Pericardium fibroblast (primary cell): ENCODE data around the gene GRXCR2. TPM values are rescaled to one million over a fixed set of nuclear protein-coding genes. Genes with fewer than 3 reads are reported as not detected.

ENCODE experiments used
- total RNA-seq: library from RNA; depleted of rRNA; stranded (reverse); fragments of >200 nt; gene quantifications from 2 replicates; pipeline ENCODE4 v1.2.3, GENCODE V29; 2015

Gene GRXCR2, protein sequence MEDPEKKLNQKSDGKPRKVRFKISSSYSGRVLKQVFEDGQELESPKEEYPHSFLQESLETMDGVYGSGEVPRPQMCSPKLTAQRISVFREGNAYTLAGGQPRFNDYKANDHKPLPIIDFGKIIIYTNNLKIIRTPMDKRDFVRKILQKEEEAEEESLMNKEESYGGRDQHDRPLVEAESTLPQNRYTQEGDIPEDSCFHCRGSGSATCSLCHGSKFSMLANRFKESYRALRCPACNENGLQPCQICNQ
- total RNA-seq, result not detected in 2 replicates

DNA sequence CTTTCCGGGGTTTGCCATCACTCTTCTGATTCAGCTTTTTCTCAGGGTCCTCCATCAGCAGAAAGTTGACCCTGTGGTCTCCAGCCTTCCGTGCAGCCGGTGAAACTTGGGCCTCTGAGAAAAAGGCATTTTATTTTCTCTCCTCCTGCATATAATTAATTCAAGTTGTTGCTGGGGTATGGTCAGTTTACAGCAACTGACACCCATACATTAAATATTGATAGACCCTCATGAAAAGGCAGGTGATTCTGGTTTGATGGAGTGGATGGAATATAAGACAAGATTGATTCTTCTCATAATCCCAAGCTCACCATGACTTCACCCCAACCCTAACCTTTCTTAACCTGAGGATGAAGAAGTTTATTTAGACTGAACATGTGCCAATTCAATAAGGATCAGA is at the start of gene GRXCR2:
Gene GRXCR2 (minus strand): TSS at position 101 of the 400 bp plus-strand sequence. CDS start 46 bp downstream, at position 55.

DNA sequence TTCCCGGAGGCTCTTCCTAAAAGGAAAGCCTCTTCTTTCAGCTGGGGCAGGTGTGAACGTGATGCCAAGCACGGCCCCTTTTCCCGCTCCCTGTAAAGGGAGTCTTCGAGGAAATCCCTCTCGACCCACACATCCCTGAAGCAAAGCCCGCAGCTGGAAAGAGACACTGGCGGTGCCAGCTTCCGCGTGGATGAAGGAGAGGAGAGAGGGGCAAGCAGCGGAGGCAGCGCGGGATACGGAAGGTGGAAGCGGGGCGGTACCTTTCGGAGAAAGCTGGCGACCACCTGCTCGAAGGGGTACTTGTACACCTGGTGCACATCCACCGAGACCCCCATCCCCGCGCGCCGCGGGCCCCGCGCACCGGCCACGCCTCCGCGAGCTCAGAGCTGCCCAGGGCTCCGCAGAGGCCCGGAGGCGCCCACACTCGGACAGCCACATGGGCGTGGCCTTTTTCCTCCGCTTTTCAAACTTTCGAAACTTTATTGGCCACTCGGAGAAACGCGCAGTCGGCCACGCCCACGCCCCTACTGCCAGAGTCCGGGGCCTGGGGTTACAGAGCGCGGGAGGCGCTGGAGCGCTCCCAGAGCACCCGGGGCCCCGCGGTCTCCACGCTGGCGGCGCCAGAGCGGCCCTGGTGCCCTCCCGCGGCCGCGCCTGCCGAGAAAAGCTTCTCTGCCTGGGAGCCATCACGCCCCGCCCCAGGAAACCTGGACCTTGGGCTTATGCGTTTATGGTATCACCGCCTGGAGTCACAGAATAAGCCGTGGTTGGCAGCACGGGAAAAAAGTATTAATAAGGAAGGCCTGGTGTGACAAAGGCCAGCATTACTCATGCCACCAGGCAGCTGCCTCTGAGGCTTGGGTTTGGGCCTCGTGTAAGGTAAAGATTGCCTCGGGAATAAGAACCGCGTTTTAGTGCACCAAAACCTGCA is 37.6 kb downstream of the GRXCR2 start, which contains the start of gene PRELID2:
Gene PRELID2 (minus strand): TSS at position 426 of the 931 bp plus-strand sequence. CDS start 91 bp downstream, at position 335.

Other genes with a start within 250 kb of the GRXCR2 start
- gene PRELID2, start 37.7 kb downstream of the GRXCR2 start, total RNA-seq, result 1.3 and 5.7 TPM in 2 replicates
- gene SH3RF2, start 63.6 kb upstream of the GRXCR2 start, total RNA-seq, result 0.70 and 1.4 TPM in 2 replicates
- gene PLAC8L1, start 232.6 kb upstream of the GRXCR2 start, total RNA-seq, result not detected in 2 replicates